ENCODE data around the gene TAOK1. TPM values are rescaled to one million over a fixed set of nuclear protein-coding genes. Genes with fewer than 3 reads are reported as not detected.

Gene TAOK1
- total RNA-seq, 1 donor from 2014 or later, result 63.5 TPM

DNA sequence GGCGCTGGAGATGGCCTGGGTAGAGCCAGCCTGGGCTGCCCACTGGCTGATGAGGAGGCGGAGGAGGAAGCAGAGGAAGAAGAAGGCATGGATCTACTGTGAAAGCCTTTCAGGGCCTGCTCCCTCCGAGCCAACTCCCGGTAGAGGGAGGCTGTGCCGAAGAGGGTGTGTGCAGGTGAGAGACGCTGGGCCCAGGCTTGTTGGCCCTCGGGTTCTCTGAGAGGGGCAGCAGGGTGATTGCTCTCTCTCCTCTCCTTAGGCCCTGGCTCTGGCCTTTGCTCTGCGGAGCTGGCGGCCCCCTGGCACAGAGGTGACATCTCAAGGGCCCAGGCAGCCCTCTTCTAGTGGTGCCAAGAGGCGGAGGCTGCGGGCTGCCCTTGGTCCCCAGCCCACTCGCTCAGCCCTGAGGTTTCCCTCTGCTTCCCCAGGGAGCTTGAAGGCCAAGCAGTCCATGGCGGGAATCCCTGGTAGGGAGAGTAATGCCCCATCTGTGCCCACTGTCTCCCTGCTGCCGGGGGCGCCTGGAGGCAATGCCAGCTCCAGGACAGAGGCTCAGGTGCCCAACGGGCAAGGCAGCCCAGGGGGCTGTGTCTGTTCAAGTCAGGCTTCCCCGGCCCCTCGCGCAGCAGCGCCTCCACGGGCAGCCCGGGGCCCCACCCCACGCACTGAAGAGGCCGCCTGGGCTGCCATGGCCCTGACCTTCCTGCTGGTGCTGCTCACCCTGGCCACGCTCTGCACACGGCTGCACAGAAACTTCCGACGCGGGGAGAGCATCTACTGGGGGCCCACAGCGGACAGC lies 181.9 kb downstream of the TAOK1 start:
- TF ChIP-seq, protein P1, sequence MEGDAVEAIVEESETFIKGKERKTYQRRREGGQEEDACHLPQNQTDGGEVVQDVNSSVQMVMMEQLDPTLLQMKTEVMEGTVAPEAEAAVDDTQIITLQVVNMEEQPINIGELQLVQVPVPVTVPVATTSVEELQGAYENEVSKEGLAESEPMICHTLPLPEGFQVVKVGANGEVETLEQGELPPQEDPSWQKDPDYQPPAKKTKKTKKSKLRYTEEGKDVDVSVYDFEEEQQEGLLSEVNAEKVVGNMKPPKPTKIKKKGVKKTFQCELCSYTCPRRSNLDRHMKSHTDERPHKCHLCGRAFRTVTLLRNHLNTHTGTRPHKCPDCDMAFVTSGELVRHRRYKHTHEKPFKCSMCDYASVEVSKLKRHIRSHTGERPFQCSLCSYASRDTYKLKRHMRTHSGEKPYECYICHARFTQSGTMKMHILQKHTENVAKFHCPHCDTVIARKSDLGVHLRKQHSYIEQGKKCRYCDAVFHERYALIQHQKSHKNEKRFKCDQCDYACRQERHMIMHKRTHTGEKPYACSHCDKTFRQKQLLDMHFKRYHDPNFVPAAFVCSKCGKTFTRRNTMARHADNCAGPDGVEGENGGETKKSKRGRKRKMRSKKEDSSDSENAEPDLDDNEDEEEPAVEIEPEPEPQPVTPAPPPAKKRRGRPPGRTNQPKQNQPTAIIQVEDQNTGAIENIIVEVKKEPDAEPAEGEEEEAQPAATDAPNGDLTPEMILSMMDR (conservative IDR thresholded peaks at IDR 0.05), result no peak
- peaks cover 6% of the 10 kb centered on the region for H3K27me3 Mint-ChIP-seq
- H3K9me3 Mint-ChIP-seq, result no peaks in the 10 kb centered on the region
- H3K36me3 Mint-ChIP-seq, result peaks cover 6% of the 10 kb centered on the region
- H3K4me1 Mint-ChIP-seq (ENCODE audit: unreplicated experiment), result peaks cover 7% of the 10 kb centered on the region
- DNase-seq (ENCODE audit: extremely low spot score, unreplicated experiment), result peak; percentile 65
- no peak overlapping the region for H3K4me3 Mint-ChIP-seq
- H3K27ac Mint-ChIP-seq, result no peak overlapping the region

DNA sequence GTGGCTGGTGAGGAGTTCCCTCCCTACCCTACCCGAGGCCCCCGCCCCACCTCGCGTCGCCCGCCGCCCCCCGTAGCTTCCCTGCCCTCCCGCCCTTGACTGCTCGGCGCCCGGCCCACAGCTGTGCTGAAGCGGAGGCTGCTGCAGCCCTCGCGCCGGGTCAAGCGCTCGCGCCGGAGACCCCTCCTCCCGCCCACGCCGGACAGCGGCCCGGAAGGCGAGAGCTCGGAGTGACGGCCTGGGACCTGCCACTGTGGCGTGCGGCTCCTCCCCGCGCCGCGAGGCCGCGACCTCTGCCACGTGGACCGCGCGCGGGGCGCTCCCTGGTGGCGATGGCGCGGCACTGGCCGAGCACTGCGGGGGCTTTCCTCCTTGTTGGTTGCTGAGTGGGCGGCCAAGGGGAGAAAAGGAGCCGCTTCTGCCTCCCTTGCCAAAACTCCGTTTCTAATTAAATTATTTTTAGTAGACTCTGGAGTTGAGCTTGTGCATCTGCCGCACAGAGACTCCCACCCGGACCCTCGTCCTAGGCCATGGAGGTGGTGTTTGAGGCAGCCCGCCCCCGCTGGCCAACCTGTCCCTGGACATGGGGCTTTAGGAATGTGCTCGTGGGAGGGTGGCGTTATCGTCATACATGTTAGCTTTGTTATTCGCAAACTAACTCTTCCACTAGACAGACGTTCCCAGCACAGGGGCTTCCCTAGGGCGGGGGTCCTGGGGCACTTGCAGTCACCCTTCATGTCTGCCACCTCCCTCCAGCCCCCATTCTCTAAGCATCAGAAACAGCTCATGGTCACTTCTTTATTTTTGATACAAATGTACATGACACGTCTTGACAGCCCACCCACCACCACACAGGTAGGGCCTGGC lies 182.8 kb downstream of the TAOK1 start:
- Mint-ChIP-seq H3K27ac (peak overlapping the region; percentile 48), H3K36me3 (peaks cover 6% of the 10 kb centered on the region), H3K9me3 (no peaks in the 10 kb centered on the region), H3K4me3 (no peak overlapping the region), H3K4me1 (ENCODE audit: unreplicated experiment) (peaks cover 7% of the 10 kb centered on the region), H3K27me3 (peaks cover 6% of the 10 kb centered on the region)
- DNase-seq (ENCODE audit: extremely low spot score, unreplicated experiment), result peak; percentile 80
- TF ChIP-seq, protein P1 (conservative IDR thresholded peaks at IDR 0.05), result peak; percentile 84

DNA sequence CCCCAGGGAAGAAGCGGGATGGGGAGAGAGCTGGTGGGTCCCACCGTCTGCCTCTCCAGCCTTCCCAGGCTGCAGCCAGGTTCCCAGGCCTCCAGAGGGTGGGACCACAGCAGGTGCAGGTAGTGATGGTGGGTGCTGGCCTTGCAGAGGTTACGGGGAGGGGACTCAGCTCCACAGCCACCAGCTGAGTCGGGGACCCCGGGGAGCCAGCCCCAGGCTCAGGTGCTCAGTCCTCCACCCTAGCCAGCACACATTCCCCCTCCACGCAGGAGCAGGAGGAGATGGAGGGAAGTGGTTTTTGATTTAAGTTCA lies 183.4 kb downstream of the TAOK1 start:
- Mint-ChIP-seq H3K27ac (no peak overlapping the region), H3K4me1 (ENCODE audit: unreplicated experiment) (peaks cover 7% of the 10 kb centered on the region), H3K36me3 (peaks cover 6% of the 10 kb centered on the region), H3K4me3 (no peak overlapping the region), H3K9me3 (no peaks in the 10 kb centered on the region), H3K27me3 (peaks cover 3% of the 10 kb centered on the region)
- peak; percentile 64 for DNase-seq (ENCODE audit: extremely low spot score, unreplicated experiment)
- TF ChIP-seq, protein P1 (conservative IDR thresholded peaks at IDR 0.05), result no peak

DNA sequence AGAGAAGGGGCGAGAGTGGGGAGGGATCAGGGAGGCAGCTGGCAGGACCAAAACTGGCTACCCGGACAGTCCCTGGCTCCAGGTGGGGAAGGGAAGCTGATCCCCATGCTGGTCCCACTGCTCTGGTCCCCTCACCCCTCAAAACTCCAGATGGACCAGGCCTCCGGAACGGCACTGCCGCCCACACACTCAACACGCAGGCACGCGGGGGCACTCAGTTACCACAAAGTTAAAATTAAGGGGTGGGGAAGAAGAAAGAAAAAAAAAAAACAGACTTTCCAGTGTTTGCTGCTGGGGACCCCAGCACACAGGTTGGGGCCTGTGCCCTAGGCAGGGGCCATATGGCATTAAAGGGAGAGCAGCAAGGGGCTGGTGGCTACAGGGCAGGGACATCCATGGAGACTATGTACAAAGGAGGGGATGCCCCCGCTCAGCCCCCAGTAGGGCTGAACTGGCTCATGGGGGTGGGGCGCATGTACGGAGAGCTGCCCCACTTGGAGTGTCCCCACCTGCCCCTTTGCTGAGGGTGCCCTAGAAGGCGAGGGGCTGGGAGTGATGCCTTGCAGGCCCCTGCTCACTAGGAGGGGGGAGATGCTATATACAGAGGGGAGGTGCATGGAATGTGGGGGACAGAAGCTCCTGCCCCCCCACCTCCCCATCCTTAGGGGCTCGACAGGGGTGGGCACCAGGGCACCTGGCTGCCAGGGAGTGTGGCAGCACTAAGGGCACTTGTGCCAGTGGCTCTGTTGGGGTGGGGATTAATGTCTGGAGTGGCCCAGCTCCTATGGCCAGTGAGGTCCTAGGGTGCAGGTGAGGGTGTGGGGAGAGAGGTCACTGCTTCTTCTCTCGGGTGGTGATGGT lies 183.9 kb downstream of the TAOK1 start:
- peak overlapping the region; percentile 50 for H3K27ac Mint-ChIP-seq
- TF ChIP-seq, protein P1 (conservative IDR thresholded peaks at IDR 0.05), result no peak
- no peaks in the 10 kb centered on the region for H3K9me3 Mint-ChIP-seq
- peaks cover 7% of the 10 kb centered on the region for H3K4me1 Mint-ChIP-seq (ENCODE audit: unreplicated experiment)
- peaks cover 6% of the 10 kb centered on the region for H3K36me3 Mint-ChIP-seq
- H3K4me3 Mint-ChIP-seq, result no peak overlapping the region
- H3K27me3 Mint-ChIP-seq, result peaks cover 2% of the 10 kb centered on the region
- peak; percentile 62 for DNase-seq (ENCODE audit: extremely low spot score, unreplicated experiment)

DNA sequence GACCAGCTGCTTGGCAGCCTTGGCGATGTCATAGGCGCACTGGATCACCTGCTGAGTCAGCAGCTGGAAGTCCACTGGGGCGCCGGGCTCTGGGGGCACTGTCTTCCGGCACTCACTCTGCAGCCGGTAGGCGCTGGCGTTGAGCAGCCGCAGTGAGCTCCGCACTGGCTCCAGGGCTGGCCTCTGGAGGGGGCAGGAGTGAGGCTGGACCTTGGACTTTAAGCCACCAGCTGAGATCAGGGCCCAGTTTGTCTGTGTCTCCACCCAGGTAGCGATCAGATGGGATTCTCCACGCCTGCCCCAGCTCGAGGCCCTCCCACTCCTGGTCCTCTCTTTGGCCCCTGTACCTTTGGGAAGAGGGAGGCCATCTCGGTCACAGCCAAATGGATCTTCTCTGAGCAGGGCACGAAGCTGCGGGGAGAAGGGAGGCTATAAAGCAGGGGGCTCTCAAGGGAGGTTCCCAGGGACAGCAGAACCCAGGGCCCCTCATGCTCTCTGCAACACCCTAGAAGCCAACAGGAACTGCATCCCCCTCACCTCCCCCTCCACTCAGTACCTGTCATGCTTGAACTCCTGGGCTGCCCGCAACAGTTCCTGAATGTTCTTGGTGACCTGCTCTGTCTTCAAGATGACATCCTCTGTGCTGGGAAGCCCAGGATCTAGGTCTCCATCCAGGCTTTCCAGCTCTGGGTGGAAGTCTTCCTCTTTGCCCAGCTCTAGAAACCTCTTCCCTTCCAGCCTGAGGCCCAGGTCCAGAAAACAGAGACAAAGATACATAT lies 184.8 kb downstream of the TAOK1 start:
- Mint-ChIP-seq H3K4me3 (no peak overlapping the region), H3K27me3 (no peaks in the 10 kb centered on the region)
- DNase-seq (ENCODE audit: extremely low spot score, unreplicated experiment), result peak; percentile 45

More for the DNA sequence above, 184.8 kb downstream of the TAOK1 start:
- TF ChIP-seq, protein P1 (conservative IDR thresholded peaks at IDR 0.05), result no peak
- peak overlapping the region; percentile 50 for H3K27ac Mint-ChIP-seq
- peaks cover 7% of the 10 kb centered on the region for H3K36me3 Mint-ChIP-seq
- no peaks in the 10 kb centered on the region for H3K9me3 Mint-ChIP-seq
- H3K4me1 Mint-ChIP-seq (ENCODE audit: unreplicated experiment), result peaks cover 7% of the 10 kb centered on the region
